Measurements from ENCODE around the gene MPDU1.

MPDU1 gene

GRCh38 chr17:7551396-7551795 is 32.3 kb upstream of the MPDU1 start:
- no peaks in the 10 kb centered on the region for H3K9me3 ChIP-seq (ENCODE audit: severe bottlenecking)
- ATAC-seq (ENCODE audit: low read depth) (no peak), DNase-seq (ENCODE audit: low spot score) (no peak)
- TF ChIP-seq CTCF (IDR thresholded peaks at IDR 0.05; ENCODE audit: poor library complexity, severe bottlenecking) = no peak
- H3K4me3 ChIP-seq (ENCODE audit: severe bottlenecking) = no peak overlapping the region
- H3K27ac ChIP-seq (ENCODE audit: poor library complexity, severe bottlenecking) = no peak overlapping the region
- no peaks in the 10 kb centered on the region for H3K27me3 ChIP-seq (ENCODE audit: insufficient read depth, poor library complexity, severe bottlenecking)
- H3K36me3 ChIP-seq (ENCODE audit: low read depth) = no peaks in the 10 kb centered on the region
- no peaks in the 10 kb centered on the region for H3K4me1 ChIP-seq (ENCODE audit: insufficient read depth, poor library complexity, severe bottlenecking)

DNA sequence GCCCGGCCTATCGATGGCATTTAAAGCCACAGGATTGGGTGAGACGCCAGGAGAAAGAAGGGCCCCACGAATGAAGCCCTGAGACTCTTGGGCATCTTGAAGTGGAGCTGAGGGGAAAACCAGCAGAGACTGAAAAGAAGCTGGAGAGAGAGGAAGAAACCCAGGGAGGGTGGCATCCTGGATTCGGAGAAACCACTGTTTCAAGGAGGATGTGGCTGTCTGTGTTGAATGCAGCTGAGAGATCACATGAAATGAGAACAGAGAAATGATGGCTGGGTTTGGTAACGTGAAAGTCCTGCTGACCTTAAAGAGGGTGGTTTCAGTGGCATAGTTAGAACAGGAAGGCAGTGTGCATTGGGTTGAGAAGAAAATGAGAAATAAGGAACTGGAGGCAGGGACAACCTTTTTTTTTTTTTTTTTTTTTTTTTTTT is 31.0 kb upstream of the MPDU1 start:
- H3K27ac ChIP-seq (ENCODE audit: poor library complexity, severe bottlenecking) = no peak overlapping the region
- no peaks in the 10 kb centered on the region for H3K36me3 ChIP-seq (ENCODE audit: low read depth)
- DNase-seq (ENCODE audit: low spot score) (no peak), ATAC-seq (ENCODE audit: low read depth) (no peak)
- TF ChIP-seq CTCF (IDR thresholded peaks at IDR 0.05; ENCODE audit: poor library complexity, severe bottlenecking) = no peak
- H3K27me3 ChIP-seq (ENCODE audit: insufficient read depth, poor library complexity, severe bottlenecking) = no peaks in the 10 kb centered on the region
- H3K4me3 ChIP-seq (ENCODE audit: severe bottlenecking) = no peak overlapping the region
- no peaks in the 10 kb centered on the region for H3K9me3 ChIP-seq (ENCODE audit: severe bottlenecking)
- H3K4me1 ChIP-seq (ENCODE audit: insufficient read depth, poor library complexity, severe bottlenecking) = no peaks in the 10 kb centered on the region

- no peak for TF ChIP-seq CTCF (IDR thresholded peaks at IDR 0.05; ENCODE audit: poor library complexity, severe bottlenecking)
- peaks cover 1% of the 10 kb centered on the region for H3K4me1 ChIP-seq (ENCODE audit: insufficient read depth, poor library complexity, severe bottlenecking)
- H3K4me3 ChIP-seq (ENCODE audit: severe bottlenecking) = no peak overlapping the region
- no peak for DNase-seq (ENCODE audit: low spot score)
- H3K9me3 ChIP-seq (ENCODE audit: severe bottlenecking) = no peaks in the 10 kb centered on the region
- no peaks in the 10 kb centered on the region for H3K27me3 ChIP-seq (ENCODE audit: insufficient read depth, poor library complexity, severe bottlenecking)
- no peak overlapping the region for H3K27ac ChIP-seq (ENCODE audit: poor library complexity, severe bottlenecking)
- ATAC-seq (ENCODE audit: low read depth) = no peak
- no peaks in the 10 kb centered on the region for H3K36me3 ChIP-seq (ENCODE audit: low read depth)
Observed at GRCh38 chr17:7553356-7553755, 30.3 kb upstream of the MPDU1 start.

DNA sequence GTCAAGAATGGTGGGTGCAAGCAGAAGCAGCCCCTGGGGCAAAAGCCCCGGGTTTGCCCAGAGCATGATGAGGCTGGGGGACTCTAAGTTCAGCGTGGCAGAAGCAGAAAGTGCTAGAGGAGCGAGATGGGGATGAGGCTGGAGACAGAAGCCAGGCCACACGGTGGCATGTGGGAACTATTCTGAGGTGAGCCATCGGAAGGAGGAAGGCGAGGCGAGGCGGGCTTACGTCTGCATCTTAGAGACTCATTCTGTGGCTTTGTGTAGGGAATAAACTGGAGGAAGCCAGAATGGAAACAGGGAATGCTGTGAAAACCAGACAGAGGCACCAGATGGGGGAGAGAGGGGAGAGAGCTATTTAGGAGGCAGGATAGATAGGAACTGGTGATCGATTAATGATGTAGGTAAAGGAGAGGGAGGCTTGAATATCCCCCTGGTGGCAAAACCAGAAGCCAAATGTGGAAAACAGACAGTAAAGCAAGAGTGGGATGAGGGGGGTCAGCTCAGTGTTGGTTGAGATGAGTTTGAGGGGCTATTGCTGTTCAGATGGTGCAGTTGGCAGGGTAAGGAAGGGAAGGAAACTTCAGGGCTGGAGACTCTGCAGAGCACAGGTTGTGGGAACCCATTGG is 28.2 kb upstream of the MPDU1 start:
- DNase-seq (ENCODE audit: low spot score) (no peak), ATAC-seq (ENCODE audit: low read depth) (no peak)
- H3K9me3 ChIP-seq (ENCODE audit: severe bottlenecking) = no peaks in the 10 kb centered on the region
- H3K27me3 ChIP-seq (ENCODE audit: insufficient read depth, poor library complexity, severe bottlenecking) = no peaks in the 10 kb centered on the region
- H3K36me3 ChIP-seq (ENCODE audit: low read depth) = no peaks in the 10 kb centered on the region
- no peak overlapping the region for H3K4me3 ChIP-seq (ENCODE audit: severe bottlenecking)
- TF ChIP-seq CTCF (IDR thresholded peaks at IDR 0.05; ENCODE audit: poor library complexity, severe bottlenecking) = no peak
- H3K27ac ChIP-seq (ENCODE audit: poor library complexity, severe bottlenecking) = no peak overlapping the region
- H3K4me1 ChIP-seq (ENCODE audit: insufficient read depth, poor library complexity, severe bottlenecking) = peaks cover 13% of the 10 kb centered on the region

DNA sequence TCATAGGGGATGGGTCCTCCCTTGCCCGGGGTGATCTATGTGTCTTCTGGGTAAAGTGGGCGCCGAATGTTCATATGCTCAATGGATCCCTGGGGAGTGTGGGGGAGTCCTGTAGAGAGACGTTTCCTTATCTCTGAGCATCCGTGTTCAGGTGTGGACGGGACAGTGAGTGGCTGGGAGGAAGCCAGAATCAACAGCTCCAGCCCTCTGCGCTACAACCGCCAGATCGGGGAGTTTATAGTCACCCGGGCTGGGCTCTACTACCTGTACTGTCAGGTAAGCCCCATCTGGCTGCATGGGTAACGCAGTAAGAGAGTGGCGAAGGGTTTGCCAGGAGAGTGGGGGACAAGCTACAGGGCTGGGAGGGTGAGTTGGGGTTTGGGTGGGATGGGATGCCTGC is 27.0 kb upstream of the MPDU1 start:
- no peaks in the 10 kb centered on the region for H3K9me3 ChIP-seq (ENCODE audit: severe bottlenecking)

More for the DNA sequence above, 27.0 kb upstream of the MPDU1 start:
- Histone ChIP-seq H3K27me3 (ENCODE audit: insufficient read depth, poor library complexity, severe bottlenecking) (no peaks in the 10 kb centered on the region), H3K36me3 (ENCODE audit: low read depth) (no peaks in the 10 kb centered on the region), H3K4me3 (ENCODE audit: severe bottlenecking) (no peak overlapping the region), H3K4me1 (ENCODE audit: insufficient read depth, poor library complexity, severe bottlenecking) (peaks cover 17% of the 10 kb centered on the region), H3K27ac (ENCODE audit: poor library complexity, severe bottlenecking) (no peak overlapping the region)
- no peak for TF ChIP-seq CTCF (IDR thresholded peaks at IDR 0.05; ENCODE audit: poor library complexity, severe bottlenecking)
- ATAC-seq (ENCODE audit: low read depth) (no peak), DNase-seq (ENCODE audit: low spot score) (no peak)
